ENCODE data around the gene AKR1C2.
"Not testable (repeated sequence)": the region's sequence is repeated elsewhere in the genome, so short reads cannot be mapped to it uniquely, and the experiment has no call there.

Gene AKR1C2

DNA sequence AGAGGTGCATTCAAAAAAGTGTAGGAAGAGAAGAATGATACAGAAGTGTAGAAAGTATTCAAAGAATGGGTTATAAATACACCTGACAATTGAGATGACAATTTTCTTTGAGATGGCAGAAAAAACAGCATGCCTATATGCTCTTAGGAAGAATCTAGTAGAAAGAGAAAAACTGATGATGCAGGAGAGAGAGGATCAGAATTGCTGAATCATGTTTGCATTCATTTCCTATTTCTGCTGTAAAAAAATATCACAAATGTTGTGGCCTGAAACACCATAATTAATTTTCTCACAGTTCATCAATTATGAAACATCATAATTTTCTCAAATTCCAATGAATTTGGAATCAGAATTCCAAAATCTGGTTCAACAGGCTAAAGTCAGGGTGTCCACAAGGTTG is 50.3 kb downstream of the AKR1C2 start:
- DNase-seq: no peak

DNA sequence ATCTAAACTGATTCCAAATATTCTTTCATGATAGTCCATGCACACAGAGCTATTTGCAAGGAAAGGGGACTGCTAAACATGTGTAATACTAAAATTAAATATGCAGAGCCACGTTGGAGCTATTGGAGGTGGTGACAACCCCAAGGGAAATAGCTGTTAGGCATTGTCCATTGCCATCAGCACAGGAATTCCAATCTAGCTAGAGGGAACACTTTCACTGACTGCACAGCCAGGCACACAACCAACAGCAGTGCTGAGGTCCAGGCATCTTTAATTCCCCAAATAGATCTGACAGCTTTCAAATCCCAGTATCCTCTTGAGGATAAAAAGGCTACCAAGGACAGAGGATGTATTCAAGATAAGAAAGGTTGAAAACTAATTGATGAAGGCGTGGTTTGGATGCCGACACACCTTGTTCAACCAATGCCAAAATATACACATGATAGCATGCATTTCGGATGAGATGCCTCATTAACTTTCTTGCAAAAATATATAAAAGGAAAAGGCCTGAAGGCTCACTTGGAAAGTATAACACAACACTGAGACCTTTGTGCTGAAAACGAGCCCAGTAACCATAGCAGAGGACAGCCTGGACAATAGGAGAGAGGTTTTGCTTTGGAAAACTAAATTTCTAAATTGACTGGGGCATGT is 52.0 kb downstream of the AKR1C2 start:
- DNase-seq: not testable (repeated sequence)

DNA sequence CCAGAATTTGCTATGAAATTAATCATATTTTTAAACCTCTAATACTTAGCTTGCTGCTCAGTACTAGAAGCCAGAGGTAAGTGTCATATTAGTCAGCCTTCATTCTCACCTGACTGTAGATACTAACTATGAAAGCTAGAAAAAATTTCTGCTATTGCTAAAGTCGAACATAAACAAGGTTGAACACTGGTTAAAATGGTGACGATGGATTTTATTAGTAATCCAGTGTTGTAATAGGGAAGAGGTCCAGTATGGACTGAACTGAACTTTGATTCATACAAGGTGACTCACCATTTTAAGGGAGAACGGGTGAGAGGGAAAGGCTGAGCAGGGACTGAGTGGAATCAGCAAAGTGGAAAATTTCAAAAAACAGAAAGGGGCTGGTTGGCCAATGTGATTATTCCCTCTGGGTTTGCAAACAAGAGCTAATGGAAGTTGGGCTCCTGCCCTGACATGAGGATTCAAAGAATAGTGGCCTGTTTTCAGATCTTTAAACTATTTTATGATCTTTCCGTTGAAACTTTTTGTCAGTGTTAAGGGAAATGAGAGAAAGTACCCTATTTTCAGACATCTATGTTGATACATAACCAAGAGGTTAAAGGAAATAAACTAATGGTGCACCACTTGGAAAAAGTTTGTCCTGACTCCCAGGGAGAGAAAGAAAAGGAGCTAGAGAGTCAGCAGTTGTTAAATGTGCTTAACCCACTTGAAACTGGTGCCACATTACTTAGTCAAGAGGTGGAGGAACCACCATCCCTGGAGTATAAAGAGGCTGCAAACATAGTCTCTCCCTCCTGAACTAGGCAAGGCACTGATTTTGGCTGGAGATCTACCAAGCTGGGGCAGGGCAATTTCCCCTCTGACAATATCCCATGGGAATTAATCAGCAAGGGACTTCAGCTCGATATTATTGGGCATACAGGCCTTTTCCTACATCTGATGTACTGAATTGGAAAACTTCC is 55.7 kb downstream of the AKR1C2 start:
- DNase-seq: no peak

- no peak for DNase-seq
These were observed 56.5 kb downstream of the AKR1C2 start for GRCh38 chr10:4947039-4947634.

GRCh38 chr10:4945766-4946717 is 57.6 kb downstream of the AKR1C2 start:
- no peak for DNase-seq

DNA sequence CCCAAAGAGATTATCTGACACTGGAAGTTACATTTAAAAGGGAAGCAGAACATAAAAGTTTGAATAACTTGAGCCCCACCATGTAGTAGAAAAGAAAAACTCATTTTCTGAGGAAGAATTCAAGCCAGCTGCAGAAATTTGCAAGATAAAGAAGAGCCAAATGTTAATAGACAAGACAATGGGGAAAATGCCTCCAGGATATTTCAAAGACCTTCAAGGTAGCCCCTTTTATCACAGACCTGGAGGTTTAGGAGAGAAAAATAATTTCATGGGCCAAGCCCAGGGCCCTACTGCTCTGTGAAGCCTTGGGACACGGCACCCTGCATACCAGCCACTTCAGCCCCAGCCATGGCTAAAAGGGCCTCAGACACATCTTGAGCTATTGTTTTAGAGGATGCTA is 58.8 kb downstream of the AKR1C2 start:
- DNase-seq: no peak

- DNase-seq: no peak
These were observed 59.8 kb downstream of the AKR1C2 start for GRCh38 chr10:4943821-4944220.

DNA sequence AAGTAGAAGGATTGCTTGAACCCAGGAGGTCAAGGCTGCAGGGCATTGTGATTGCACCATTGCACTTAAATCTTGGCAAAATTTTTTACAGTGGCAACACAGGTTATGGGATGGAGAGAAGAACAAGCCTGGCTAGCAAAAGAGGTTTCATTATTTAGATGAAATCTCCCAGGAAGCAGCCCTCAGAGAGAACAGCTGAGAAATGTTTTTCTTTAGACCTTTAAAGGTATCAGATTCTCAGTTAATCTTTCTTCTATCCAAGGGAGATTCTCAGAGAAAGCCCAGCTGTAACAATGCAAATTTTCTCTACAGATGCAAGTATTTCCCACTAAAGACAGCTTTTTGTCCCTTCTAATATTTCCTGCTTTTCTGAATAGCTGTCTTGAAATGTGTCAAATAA is 60.2 kb downstream of the AKR1C2 start:
- DNase-seq: not testable (repeated sequence)

DNA sequence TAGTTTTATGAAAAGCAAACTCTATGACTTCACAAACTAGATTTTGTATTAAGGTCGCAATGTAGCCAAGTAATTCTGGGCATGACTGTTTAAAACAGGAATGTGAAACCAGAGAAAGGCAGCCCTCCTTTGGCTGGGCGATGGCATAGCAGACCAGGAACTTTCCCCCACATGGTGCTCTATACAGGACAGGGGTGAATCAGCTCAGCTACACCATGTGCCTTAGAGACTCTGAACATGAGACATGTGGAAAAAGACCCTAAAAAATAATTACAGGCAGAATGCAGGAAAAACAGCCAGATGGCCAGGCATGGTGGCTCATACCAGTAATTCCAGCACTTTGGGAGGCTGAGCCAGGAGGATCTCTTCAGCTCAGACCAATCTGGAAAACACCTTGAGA is 60.7 kb downstream of the AKR1C2 start:
- DNase-seq: not testable (repeated sequence)

- no peak for DNase-seq
These were observed 61.9 kb downstream of the AKR1C2 start for GRCh38 chr10:4941540-4942330.

- DNase-seq: not testable (repeated sequence)
These were observed 62.7 kb downstream of the AKR1C2 start for GRCh38 chr10:4940909-4941308.

- DNase-seq: not testable (repeated sequence)
These were observed 63.6 kb downstream of the AKR1C2 start for GRCh38 chr10:4940073-4940428.

DNA sequence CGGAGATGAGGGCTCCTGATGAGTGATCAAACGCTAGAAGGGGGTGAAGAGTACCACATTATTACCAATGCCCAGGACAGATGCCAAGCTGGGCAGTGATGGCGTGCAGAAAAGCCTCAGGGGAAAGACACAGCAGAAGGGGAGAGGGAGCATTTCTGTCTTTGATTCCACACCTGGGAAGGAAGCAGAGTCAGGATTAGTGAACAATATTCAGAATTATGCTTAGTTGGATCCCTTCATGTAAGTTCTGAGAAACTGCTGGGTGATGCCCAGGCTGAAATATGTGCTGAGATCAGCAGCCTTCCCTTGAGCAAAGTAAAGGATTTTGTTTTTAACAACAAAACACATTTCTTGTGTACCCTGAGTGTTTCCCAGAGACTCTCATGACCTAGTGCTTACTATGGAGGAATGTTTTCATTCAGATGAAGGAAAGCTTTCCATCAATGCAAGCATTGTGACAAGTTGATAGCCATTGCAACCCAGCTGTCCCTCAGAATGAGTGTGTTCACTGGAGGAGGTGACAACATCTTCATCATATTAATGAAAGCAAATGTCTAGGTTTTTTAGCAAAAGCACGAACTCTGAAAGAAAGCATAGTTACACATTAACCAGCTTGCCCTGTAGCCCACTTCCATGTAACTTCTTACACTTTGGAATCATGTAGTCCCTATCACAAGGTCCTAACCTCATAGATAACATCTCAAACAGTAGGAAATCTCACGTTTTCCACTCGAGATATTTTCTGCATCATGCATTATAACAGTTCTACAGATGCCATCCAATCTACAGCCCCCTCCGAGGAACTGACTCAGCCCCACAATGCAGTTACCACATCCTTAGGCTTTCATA is 64.2 kb downstream of the AKR1C2 start:
- DNase-seq: no peak
